Stomach (tissue), 4 donors: ENCODE results near the gene TBC1D8.

Experiments used
- CTCF ChIP-seq, 7 experiments: fragments of 450-650 bp in 4 of 7; fragments of 200-600 bp in 3 of 7; sonication (generic) in 3 of 7; IDR thresholded peaks; one replicate each; pipeline ENCODE4 v1.5.1; 2016 to 2019; ENCODE audit warnings: antibody characterized with exemption in 7 of 7, control low read depth in 2 of 7, mild to moderate bottlenecking in 1 of 7
- POLR2AphosphoS5 ChIP-seq, 3 donors: sonication (generic); formaldehyde crosslinking; IDR thresholded peaks; one replicate each; pipeline ENCODE4 v1.6.1; 2016; ENCODE audit warnings: antibody characterized with exemption in 3 of 3

- TF ChIP-seq CTCF (IDR thresholded peaks at IDR 0.05) (no peak), POLR2AphosphoS5 (IDR thresholded peaks at IDR 0.05) (peak in 2 of 3 donors; percentile 22 to 82)
Observed at GRCh38 chr2:101111917-101112771, 39.0 kb downstream of the TBC1D8 start.
